T-cell (primary cell): ENCODE data around the gene SULT1B1. TPM values are rescaled to one million over a fixed set of nuclear protein-coding genes. Genes with fewer than 3 reads are reported as not detected.

Experiments used
- total RNA-seq, 35 experiments: library from RNA in 6 of 35; stranded (reverse) in 6 of 35; fragments of 120-200 nt in 1 of 35; gene quantifications; one replicate each; pipeline versions ENCODE4 v1.2.1 to v1.2.4 and lab custom pipeline; 2013 to 2026

The SULT1B1 gene
- total RNA-seq, 5 donors from 2014 or later (not counting 1 experiment from before 2014, with no cell fraction given) = 8.0 to 22.6 (median 10.0) TPM

Other genes starting within 250 kb of the SULT1B1 start
- gene UGT2A2, start 121.0 kb downstream of the SULT1B1 start, total RNA-seq = not detected
- not detected for gene UGT2A1, start 107.4 kb downstream of the SULT1B1 start, total RNA-seq
- gene SULT1E1, start 99.5 kb upstream of the SULT1B1 start, total RNA-seq = not detected
- gene CSN1S1, start 170.4 kb upstream of the SULT1B1 start, total RNA-seq = not detected
- gene CSN2, start 205.1 kb upstream of the SULT1B1 start, total RNA-seq = not detected
- gene STATH, start 235.3 kb upstream of the SULT1B1 start, total RNA-seq = not detected